Hematopoietic multipotent progenitor cell treated with erythropoietin and hydrocortisone succinate and interleukin-3 and kit ligand, for 8 days (in vitro differentiated cells): Measurements from ENCODE around the gene TIGD6.

ENCODE experiments used
- DNase-seq: peaks from one replicate; pipeline ENCODE4 v3.0.0-alpha.2; 2015

Gene TIGD6

DNA sequence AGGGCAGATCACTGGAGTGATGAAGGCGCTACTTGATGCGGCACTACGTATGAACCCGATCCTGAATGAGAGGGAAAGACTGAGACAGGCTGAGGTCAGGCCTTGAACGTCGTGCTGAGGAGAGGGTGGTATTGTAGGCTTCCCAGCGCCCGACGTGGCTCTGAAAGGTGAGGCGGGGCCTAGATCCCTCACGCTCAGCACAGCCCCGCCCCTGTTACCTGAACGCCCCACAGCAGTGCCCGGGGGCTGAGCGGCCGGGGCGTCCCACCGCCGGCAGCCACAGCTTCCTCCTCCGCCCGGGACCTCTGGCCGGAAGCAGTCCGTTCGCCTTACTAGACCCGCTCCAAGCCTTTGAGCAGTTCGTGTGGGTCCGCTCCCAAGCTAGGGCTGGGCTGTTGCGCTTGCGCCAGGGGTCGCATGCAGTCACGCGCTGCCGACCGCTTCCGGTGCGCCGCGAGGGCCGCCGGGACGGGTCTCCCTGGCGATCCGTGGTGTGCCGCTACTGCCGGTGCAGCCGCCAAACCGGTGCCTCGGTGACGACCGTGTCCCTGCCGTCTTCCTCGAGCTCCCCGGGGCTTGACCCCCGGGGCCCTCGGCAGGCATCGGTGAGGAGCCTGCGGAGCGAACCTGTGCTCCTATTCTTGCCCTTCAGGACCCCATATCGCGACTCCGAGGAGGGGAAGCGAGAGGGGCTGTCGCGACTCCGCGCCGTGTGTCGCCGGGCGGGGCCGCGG, at the start of gene TIGD6, which contains the start of gene HMGXB3:
TSS of gene TIGD6 (minus strand) at position 399 of the 734 bp plus-strand sequence. CDS start 4,306 bp downstream, outside the sequence.
TSS of gene HMGXB3 (plus strand) at position 484 of the 734 bp plus-strand sequence. CDS start 4,114 bp downstream, outside the sequence.
- DNase-seq: peak; percentile 95

DNA sequence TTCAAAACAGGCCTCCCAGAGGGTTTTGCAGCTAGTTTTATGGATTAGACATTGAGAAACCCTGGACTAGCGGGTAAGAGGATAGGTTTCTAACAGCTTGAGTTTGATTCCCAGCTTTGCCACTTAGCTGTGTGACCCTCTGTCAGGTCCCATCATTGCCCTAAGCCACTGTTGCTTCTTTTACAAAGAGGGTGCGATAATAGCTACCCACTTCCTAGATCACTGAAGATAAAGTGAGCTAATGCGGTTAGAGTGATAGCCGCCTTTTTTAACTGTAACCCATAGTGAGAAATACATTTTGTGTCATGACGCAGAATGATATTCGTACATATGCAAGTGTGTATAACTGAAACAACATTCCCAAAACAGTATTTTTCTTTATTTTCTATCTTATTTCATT, 45.6 kb upstream of the TIGD6 start:
- peak; percentile 68 for DNase-seq

GRCh38 chr5:150045549-150045948, 45.1 kb upstream of the TIGD6 start:
- peak; percentile 71 for DNase-seq

DNA sequence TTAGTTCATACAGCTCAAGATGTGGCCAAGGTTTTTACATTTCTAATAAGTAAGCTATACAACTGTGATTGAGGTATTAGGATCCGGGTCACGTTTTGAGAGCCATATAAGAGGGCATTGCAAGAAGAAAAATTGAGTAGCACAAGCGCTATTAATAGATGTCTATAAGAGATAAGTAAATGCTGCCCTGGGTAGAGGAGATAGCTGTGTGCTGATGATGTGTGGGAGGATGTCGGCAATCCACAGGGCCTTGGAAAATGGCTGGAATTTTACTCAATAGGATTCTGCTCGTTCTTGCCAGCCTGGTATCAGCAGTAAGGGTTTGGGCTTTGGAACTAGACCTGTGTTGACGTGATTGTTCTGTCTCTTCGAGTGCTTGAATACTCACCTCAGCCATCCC, 44.3 kb upstream of the TIGD6 start:
- DNase-seq: no peak

DNA sequence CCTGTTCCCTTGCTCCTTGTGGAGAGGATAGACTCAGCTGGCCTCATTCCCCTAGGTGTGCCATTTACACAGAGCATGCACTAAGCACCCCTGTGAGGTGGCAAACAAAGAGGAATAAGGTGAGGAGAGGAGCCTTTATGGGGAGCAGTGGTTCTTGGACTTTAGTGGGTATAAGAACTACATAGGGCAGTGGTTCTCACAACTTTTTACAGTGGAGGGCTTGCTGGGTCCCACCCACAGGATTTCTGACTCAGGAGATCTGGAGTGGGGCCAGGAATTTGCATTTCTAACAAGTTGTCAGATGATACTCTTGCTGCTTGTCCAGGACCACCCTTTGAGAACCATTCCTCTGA, 43.9 kb upstream of the TIGD6 start:
- DNase-seq: peak; percentile 51

GRCh38 chr5:150043657-150044328, 43.3 kb upstream of the TIGD6 start:
- DNase-seq: no peak

- DNase-seq: no peak
Measured at GRCh38 chr5:150042459-150042858, 42.0 kb upstream of the TIGD6 start.

DNA sequence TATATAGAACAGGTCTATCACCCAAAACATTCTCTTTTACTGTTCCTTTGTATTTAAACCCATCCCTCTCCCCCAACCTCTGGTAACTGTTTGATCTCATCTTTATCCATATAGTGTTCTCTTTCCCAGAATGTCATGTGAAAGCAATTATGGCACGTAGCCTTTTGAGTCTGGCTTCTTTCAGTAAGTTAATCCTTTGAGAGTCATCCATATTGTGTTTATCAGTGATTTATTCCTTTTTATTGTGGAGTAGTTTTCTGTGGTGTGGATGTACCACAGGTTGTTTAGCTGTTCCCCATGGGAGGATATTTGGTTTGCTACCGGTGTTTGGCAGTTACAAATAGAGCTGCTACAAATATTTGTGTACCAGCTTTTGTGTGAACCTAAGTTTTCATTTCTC, 38.1 kb upstream of the TIGD6 start:
- DNase-seq: no peak

DNA sequence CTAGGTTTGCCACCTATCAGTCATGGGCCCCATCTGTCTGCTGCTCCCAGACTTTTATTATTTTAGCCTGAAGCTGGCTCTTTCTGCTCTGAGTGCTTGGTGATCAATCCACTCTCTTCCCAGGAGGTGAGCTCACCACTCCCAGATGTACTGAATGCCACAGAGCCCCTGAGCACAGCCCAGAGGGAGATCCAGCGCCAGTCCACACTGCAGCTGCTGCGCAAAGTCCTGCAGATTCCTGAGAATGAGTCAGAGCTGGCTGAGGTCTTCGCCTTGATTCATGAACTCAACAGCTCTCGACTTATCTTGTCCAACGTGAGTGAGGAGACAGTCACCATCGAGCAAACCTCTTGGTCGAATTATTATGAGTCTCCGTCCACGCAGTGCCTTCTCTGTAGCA, 36.1 kb upstream of the TIGD6 start:
- no peak for DNase-seq

- no peak for DNase-seq
Measured at GRCh38 chr5:150035139-150035895, 34.9 kb upstream of the TIGD6 start.

GRCh38 chr5:150034662-150035061, 34.2 kb upstream of the TIGD6 start:
- DNase-seq: no peak

DNA sequence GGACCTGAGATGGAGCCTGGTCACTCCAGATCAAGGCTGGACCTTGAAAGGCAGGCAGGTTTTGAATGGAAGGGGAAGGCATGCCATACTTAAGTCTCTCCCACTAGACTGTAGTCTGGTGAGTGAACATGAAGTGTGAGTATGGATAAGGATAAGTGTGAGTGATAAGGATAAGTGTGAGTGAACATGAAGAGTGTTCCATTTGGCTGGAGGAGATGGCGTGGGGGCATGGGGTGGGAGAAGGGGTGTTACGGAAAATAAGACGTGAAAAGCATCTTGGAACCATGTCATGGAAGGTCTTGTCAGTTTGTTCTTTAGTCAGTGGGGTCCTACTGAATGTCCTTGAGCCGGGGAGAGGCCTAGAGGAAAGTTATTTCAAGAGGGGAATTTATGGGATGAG, 32.9 kb upstream of the TIGD6 start:
- no peak for DNase-seq

- peak; percentile 43 for DNase-seq
Measured at GRCh38 chr5:150028047-150028446, 27.6 kb upstream of the TIGD6 start.

GRCh38 chr5:150026682-150027172, 26.3 kb upstream of the TIGD6 start:
- DNase-seq: peak; percentile 96

DNA sequence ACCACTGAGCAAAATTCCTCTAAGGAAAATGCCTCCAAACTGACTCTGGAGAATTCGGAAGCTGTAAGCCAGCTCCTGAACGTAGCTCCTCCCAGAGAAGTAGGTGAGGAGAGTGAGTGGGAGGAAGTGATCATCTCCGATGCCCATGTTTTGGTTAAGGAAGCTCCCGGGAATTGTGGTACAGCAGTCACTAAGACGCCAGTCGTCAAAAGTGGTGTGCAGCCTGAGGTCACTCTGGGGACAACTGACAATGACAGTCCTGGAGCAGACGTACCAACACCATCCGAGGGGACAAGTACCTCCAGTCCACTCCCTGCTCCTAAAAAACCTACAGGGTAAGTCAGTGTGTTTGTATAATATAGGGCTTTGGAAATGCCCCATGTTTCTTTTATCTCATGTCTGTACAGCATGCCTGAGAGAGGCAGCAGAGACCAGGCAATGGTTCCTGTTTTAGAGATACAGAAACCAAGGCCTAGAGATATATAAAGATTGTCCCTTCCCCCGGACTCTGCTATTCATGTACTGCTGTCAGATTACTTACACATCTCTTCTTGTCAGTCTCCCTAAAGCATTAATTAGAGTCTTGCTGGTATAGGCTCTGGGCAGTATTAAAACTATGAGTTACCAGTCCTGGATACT, 24.0 kb upstream of the TIGD6 start:
- peak; percentile 63 for DNase-seq

- no peak for DNase-seq
Measured at GRCh38 chr5:150023136-150023535, 22.7 kb upstream of the TIGD6 start.

DNA sequence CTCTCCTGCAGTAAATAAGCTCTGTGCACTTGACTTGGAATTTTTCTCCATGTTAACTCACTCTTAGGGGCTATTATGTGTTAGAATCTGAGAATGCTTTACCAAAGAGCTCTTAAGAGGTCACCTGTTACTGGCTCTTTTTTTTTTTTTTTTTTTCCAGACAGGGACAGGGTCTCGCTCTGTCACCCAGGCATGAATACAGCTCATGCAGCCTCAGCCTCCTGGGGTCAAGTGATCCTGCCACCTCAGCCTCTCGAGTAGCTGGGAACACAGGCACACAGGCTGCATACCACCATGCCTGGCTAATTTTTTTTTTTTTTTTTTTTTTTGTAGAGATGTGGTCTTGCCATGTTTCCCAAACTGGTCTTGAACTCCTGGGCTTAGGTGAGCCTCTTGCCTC, 22.2 kb upstream of the TIGD6 start:
- no peak for DNase-seq

GRCh38 chr5:150022158-150022531, 21.7 kb upstream of the TIGD6 start:
- DNase-seq: peak; percentile 17

- DNase-seq: no peak
Measured at GRCh38 chr5:150021491-150022157, 21.2 kb upstream of the TIGD6 start.

- no peak for DNase-seq
Measured at GRCh38 chr5:150020249-150020648, 19.8 kb upstream of the TIGD6 start.

DNA sequence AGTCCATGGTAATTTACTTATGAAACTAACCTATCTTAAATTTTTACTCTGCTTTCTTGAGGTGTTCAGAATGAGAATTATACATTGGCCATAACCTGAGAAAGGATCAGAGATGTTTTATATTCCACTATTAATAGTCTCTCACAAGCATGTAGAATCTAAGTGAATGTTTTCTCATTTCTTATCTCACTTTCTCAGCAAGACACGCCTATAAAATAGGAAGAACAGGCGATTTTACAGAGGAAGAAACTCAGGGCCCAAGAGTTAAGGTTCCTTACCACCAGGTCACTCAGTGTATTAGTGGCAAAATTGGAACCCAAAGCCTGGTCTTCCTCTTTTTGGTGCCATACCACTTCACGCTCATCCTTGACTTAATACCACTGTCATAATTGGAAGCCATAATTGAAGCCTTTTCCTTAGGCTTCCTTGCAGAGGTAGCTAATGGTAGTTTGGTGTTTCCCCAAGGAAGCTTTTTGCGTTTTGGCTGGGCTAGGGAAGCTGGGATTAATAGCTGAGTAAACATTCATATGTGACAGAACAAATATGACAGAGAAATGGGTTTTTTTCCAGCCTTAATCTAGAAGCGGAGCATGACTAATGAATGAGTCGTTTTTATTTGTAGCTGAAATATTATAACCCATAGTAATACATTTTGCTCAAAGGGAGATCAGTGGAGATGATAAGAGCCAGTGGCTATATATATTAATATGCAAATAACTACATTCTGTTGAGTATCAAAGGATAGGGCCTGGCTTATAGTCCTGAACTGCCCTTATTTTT, 17.0 kb upstream of the TIGD6 start:
- peak; percentile 78 for DNase-seq

DNA sequence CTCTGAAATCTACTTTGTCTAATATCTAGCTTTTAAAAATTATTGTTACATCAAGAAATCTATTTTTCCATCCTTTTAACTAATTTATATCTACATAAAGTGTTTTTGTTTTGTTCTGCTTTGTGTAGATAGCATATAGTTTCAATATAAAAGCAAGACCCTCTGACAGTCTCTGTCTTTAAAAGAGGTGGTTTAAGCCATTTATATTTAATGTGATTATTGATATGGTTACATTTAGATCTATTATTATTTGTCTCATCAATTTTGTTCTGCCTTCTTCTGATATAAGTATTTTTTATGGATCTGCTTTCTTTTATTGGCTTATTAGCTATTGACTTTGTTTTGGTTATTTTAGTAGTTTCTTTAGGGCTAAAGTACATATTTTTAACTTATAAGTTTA, 16.1 kb upstream of the TIGD6 start:
- DNase-seq: no peak
